GM04503 (cell line): Measurements from ENCODE around the gene TM7SF3.
A peak's percentile ranks its signal among the peaks of the same experiment; 100 is the strongest.
"Not testable (repeated sequence)": the region's sequence is repeated elsewhere in the genome, so short reads cannot be mapped to it uniquely, and the experiment has no call there.

ENCODE experiments used
- DNase-seq: peaks from one replicate; pipeline ENCODE4 v3.0.0-alpha.2; 2012; ENCODE audit warnings: low read depth

The TM7SF3 gene

DNA sequence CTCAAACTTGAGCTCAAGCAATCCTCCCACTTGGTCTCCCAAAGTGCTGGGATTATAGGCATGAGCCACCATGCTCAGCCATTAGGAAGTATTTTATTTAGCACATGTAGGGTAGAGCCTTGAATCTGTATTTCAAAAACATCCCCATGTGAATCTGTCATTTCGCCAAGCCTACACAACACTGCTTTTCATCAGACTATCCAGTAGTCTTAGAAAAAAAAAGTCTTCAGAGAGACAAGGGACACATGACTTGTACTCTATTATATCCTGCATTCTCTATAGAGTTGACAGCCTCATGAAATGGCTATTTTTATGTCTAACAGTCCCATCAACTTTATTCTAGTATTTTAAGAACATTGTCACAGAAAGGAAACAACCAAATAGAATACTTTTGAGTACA lies 35.4 kb downstream of the TM7SF3 start:
- DNase-seq = no peak

GRCh38 chr12:26976687-26977086 lies 37.5 kb downstream of the TM7SF3 start:
- DNase-seq = no peak

DNA sequence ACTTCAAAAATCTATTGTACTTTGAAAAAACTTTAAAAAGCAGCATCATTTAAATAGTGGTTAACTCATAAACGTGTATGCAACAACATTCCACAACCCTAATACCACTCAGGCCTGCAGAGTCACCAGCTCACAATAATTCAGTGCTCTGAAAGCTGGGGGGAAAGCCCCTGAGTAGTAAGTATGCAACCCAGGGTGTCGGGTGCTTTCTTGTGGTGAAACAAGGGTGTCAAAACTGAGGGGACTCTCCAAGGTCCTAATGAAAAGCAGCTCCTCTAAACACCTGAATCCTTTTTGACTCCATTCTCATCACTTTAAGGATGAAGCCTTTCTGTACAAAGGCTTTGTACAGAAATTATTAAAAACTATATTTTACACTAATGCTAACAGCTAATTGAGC lies 42.2 kb downstream of the TM7SF3 start:
- DNase-seq = no peak

DNA sequence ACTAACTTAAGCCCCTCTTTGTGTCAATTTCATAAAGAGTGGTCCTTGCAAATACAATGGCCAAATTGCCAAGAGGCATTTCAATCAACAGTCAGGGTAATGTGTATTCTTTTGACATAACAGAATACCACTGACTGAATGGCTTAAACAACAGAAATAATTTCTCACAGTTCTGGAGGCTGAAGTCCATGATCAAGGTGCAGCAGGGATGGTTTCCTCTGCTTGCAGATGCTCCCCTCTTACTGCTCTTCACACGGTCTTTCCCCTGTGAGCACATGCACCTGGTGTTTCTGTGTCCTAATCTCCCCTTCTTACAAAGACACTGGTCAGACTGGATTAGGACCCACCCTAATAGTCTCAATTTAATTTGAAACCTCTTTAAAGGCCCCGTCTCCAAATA lies 44.0 kb downstream of the TM7SF3 start:
- DNase-seq = no peak

DNA sequence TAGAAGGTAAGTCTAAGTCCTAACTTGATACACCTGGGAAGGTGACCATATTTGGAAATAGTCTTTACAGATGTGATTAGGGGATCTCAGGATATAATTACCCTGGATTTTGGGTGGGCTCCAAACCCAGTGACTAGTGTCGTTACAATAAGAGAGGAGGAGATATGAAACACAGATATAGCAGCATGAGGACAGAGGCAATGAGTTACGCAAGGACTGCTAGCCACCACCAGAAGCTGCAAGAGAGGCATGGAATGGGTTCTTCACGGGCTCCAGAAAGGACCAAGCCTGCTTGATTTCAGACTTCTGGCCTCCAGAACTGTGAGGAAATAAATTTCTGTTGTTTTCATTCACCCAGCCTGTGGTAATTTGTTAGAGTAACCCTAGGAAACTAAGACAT lies 47.3 kb downstream of the TM7SF3 start:
- no peak for DNase-seq

DNA sequence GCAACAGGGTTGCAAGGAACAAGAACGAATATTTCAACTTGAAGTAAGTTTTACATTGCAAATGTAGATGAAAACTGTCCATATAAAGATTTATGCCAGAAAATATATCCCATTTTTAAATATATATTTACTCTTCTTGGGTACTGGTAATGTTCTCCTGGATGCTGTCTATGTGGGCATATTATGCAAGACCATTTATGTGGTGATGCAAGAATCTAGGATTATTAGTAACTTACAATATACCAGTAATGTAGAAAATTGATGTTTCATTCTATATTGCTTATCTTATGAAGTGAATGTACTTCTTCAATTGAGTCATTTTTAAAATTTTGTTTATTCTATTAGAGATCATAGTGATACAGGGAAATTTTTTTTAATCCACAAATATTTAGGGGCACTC lies 50.8 kb downstream of the TM7SF3 start:
- no peak for DNase-seq

DNA sequence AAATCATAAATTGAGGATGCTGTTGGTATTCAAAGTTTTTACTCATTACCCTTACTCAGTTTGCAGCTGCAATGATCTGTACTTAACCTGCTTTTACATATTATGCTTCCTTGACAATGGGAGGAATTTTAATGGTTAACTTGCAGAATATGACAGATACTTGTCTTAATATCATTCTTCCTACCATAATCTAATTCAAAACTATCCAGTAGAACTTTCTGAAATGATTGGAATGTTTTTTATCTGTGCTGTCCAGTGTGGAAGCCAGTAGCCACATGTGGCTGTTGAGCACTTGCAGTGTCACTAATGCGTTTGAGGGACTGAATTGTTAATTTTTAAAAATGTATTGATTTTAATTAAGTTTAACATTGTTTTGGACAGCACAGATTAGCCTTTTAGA lies 52.4 kb downstream of the TM7SF3 start:
- DNase-seq = no peak

DNA sequence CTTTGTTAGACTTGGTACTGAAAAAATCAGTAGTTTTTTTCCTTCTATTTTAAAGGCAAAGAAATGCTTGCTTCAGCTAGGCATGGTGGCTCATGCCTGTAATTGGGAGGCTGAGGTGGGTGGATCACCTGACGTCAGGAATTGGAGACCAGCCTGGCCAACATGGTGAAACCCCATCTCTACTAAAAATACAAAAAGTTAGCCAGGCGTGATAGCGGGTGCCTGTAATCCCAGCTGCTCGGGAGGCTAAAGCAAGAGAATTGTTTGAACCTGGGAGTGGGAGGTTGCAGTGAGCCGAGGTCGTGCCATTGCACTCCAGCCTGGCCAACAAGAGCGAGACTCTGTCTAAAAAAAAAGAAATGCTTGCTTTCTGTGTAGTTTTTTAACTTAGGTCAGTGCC lies 52.8 kb downstream of the TM7SF3 start:
- DNase-seq = not testable (repeated sequence)

- no peak for DNase-seq
Measured at GRCh38 chr12:26954027-26954426, 60.2 kb downstream of the TM7SF3 start.

DNA sequence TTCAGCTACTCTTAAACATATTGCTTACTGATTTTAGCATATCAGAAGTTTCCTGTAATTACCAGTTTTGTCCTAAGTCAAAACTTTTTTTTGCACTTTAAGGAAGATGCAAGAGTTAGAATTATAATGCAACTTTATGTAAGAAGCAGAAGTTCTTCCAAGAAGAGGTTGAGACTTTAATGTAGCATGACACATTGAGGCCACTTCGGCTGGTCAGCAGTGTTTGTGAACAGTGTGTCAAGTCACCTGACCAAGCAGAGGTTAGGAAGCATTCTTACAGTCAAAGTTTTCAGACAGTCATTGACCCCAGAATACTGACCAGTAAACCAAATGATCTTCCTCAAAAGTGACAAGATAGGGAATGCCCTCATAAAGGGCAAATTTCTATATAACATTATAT lies 60.7 kb downstream of the TM7SF3 start:
- DNase-seq = no peak

GRCh38 chr12:26948309-26948708 lies 65.9 kb downstream of the TM7SF3 start:
- no peak for DNase-seq

DNA sequence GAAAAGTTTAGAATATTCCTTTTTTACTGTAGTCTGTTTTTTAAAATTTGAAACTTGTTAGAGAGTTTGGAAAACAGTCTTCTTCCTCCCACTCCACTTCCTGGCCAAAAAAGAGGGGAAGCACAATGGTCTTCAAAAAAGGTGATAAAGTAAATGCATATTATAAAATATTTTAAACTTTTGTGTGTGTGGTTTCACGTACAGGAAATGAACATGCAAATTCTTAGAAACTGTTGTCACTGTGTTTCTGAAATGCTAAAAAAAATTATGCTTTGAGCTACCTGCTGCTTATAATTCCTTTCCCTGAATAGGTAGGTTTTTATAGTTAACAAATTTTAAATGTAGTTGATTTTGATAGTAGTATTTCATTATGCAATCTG lies 73.0 kb downstream of the TM7SF3 start:
- DNase-seq = no peak

GRCh38 chr12:26940516-26941214 lies 73.5 kb downstream of the TM7SF3 start:
- no peak for DNase-seq

DNA sequence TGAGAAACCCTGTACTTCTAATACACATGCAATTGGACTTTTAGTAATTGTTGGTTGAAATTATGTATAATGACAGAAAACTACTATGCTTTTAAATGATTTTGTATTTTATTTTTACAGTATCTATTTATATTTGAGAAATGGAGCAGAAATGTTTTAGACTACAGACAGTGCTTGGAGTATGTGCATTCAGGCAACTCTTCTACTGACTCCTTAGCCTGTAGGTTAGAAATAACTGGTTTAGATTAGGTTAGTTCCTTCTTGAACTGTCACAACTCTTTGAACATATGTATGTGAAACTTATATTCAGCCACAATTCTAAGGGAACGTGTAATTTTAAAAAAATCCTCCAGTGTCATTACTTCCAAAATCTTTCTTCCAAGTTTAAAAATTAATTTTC lies 74.2 kb downstream of the TM7SF3 start:
- DNase-seq = no peak

DNA sequence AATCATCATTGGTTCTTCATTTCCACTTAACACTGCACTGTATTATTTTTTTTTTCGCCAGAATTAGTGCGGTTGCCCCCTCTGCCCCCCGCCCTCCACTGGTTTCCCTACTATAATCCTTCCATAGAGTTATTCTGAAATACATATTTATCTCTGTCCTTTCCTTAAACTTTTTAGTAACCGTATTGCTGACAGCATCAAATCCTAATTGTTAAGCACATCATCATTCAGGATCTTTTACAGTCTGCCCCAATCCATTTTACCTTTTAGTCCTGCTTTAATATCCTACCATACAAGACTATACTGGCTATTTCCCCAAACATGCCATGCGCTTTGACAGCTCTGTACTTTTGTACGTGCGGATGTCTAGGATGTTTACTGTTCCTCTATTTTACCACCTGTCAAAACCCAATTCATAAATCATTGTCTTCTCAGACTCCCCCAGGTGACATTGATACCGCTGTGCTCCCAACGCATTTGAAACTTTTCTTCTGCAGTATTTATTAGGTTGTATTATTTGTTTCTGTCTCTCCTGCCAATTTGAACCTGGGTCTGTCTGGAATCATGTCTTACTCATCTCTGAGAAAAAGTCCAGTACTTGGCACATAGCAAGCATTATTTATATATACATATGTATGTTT lies 74.9 kb downstream of the TM7SF3 start:
- no peak for DNase-seq

DNA sequence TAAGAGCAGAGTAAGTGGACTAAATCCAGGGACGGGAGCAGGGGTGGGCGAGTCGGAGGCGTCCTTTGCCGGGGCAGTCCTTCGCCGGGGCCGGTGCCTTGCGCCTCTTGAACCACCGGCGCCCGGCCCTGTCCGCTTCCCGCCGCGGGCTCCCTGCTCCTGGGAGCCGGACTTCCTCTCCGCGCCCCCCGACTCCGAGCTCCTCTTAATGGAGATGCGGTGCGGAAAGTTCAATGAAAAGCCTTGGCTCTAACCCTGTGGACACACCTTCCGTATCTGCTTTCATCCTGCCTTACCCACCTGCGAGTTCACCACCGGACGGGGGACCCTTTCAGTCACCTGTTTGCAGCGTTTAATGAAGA lies 75.5 kb downstream of the TM7SF3 start:
- no peak for DNase-seq

DNA sequence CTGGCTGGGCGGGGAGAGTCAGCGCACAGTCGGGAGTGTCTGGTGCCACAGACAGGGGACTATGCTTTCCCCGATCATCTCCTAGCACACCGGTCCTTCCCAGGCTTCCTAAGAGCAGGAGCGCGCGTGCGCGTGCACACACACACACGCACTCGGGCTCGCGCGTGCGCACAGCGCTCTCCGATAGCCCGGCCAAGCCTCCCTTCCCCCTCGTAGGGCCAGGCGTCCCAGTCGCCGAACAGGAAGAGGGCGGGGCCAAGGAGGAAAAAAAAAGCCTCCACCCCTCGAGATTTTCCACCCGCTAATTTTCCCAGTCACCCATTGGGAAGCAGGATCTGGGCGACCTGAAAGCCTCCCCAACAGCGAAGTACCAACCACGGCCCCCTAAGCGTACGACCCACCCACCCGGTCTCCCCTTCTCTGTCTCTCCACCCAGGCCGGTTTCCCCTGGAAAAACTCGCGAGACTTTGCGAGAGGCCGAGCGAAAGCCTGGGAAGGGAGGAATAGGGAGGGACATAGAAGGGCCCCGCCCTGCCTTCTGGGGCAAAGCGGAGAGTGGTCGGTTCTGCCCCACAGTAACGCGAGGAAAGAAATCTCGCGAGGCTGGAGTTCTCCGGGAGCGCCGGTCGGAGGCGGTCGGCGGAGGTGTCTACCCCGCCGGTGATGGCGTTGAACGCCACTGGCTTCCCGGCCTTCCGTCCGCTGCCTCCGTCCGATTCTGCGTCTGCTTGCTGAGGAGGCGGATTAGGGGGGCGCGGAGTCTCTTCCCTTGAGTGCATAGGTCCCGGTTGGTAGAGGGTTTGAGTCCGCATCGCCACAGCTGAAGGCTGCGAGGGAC lies 76.1 kb downstream of the TM7SF3 start, which contains the start of the genes FGFR1OP2 and INTS13:
Gene FGFR1OP2 (plus strand): TSS at position 608 of the 838 bp plus-strand sequence. CDS start 15,689 bp downstream, outside the sequence.
Gene INTS13 (minus strand): TSS at position 119 of the 838 bp plus-strand sequence. CDS start 1,178 bp downstream, outside the sequence.
- DNase-seq = peak; percentile 93

DNA sequence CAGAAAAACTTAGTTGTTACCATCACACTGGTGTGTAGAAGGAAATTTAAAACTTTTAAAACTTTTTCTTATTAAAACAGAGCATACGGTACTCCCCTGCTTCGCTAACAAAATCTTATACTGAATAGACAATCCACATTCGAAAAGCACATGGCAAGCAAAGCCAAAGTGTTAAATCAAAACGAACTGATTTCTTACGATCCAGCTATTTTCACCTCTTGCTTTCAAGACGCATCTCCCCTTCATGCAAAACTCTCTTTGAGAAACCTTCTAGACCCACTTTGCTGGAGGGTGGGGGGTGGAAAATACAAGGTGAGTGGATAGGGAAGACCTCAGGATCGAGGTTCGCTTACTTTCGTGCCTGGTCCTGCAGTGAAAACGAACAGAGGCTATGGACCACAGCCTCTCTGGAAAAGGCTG lies 76.7 kb downstream of the TM7SF3 start:
- no peak for DNase-seq

- no peak for DNase-seq
Measured at GRCh38 chr12:26936559-26937442, 77.4 kb downstream of the TM7SF3 start.

GRCh38 chr12:26935636-26936378 lies 78.4 kb downstream of the TM7SF3 start:
- no peak for DNase-seq

DNA sequence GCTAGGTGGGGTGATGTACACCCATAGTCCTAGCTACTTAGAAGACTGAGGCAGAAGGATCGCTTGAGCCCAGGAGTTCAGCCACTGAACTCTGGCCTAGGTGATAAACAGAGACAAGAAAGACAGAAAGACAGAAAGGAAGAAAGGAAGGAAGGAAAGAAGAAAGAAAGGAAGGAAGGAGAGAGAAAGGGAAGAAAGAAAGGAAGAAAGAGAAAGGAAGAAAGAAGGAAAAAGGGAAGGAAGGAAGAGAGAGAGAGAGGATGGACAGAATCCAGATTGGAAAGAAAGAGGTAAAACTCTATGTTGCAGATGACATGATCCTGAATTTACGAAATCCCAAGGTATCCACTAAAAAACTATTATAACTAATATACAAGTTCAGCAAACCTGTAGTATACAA lies 84.6 kb downstream of the TM7SF3 start:
- DNase-seq = no peak
